ENCODE results near the gene TMEM167A.

Gene TMEM167A

DNA sequence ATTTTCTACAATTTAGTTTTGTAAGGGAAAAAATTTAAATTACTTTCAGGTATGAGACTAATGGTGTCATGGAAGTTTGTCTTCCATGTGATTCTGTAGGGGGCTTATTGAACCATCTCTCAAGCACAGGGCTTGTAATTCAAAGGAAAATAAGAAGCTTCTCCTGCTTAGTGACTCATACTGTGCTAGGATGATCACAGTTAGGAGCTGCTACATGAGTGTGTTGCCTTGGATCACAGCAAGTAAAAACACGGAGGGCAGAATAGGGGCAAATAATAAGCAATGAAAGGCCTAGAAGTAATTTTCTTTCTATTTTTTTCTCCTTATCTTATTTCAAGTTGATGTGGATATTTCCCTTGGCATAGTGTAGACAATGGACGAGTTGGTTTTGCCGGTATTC is 28.9 kb downstream of the TMEM167A start:
- Histone ChIP-seq H3K4me3 (replicated peaks; ENCODE audit: insufficient read depth, low read length) (no peak overlapping the region), H3K27me3 (ENCODE audit: insufficient read depth, poor library complexity, severe bottlenecking) (no peaks in the 10 kb centered on the region), H3K27ac (replicated peaks) (no peak overlapping the region)
- TF ChIP-seq GABPA (IDR thresholded peaks at IDR 0.05; ENCODE audit: low read depth) (no peak), CTCF (IDR thresholded peaks at IDR 0.05; ENCODE audit: insufficient read depth, low read length) (no peak), SPI1 (IDR thresholded peaks at IDR 0.05; ENCODE audit: borderline replicate concordance, low read depth) (no peak), POLR2AphosphoS5 (IDR thresholded peaks at IDR 0.05; ENCODE audit: low read depth) (no peak), REST (IDR thresholded peaks at IDR 0.05; ENCODE audit: insufficient replicate concordance, low read depth) (no peak)
- DNase-seq (ENCODE audit: low read depth in 1 of 2, low spot score in 1 of 2) = no peak

DNA sequence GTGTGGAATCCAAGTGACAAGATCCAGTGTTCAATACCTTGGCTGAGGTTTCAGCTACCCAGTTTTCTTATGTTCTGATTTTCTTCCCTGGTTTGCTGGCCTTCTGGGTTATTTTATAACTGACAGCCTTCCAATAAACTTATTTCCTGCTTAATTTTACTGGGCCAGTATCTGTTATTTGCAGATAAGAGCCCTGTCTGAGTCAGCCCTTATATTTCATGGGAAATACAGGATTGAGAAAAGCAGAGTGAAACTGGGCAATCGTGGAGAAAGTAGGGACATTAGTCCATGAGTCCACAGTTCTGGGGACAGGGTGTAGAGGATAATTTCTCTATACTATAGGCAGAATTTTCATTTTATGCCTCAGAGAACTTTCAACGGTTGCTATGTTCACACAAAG is 32.3 kb downstream of the TMEM167A start:
- no peak for DNase-seq (ENCODE audit: low read depth in 1 of 2, low spot score in 1 of 2)
- Histone ChIP-seq H3K27me3 (ENCODE audit: insufficient read depth, poor library complexity, severe bottlenecking) (no peaks in the 10 kb centered on the region), H3K4me3 (replicated peaks; ENCODE audit: insufficient read depth, low read length) (no peak overlapping the region), H3K27ac (replicated peaks) (no peak overlapping the region)
- TF ChIP-seq POLR2AphosphoS5 (IDR thresholded peaks at IDR 0.05; ENCODE audit: low read depth) (no peak), GABPA (IDR thresholded peaks at IDR 0.05; ENCODE audit: low read depth) (no peak), REST (IDR thresholded peaks at IDR 0.05; ENCODE audit: insufficient replicate concordance, low read depth) (no peak), CTCF (IDR thresholded peaks at IDR 0.05; ENCODE audit: insufficient read depth, low read length) (no peak), SPI1 (IDR thresholded peaks at IDR 0.05; ENCODE audit: borderline replicate concordance, low read depth) (no peak)

DNA sequence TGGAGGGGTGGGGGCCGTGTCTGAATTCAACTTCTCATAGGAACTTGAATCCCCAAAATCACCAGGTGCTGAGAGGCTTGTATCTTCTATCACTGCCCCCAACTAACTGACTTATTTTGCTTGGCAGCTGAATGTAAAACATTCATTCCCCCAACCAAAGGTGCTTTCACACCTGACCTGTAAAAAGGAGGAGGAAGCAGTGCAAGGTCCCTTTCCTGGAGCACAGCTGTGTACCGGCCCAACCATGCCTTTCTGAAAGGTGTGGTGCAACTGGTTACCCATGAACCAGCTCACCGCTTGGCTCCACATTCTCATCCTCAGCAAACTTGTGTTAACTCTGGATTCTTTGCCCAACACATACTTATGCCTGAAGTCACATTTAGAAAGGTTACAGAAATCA is 34.7 kb downstream of the TMEM167A start:
- no peaks in the 10 kb centered on the region for H3K27me3 ChIP-seq (ENCODE audit: insufficient read depth, poor library complexity, severe bottlenecking)
- DNase-seq (ENCODE audit: low read depth in 1 of 2, low spot score in 1 of 2) = no peak
- H3K4me3 ChIP-seq (replicated peaks; ENCODE audit: insufficient read depth, low read length) = no peak overlapping the region
- no peak for TF ChIP-seq REST (IDR thresholded peaks at IDR 0.05; ENCODE audit: insufficient replicate concordance, low read depth)
- no peak for TF ChIP-seq CTCF (IDR thresholded peaks at IDR 0.05; ENCODE audit: insufficient read depth, low read length)
- TF ChIP-seq POLR2AphosphoS5 (IDR thresholded peaks at IDR 0.05; ENCODE audit: low read depth) = no peak
- no peak for TF ChIP-seq GABPA (IDR thresholded peaks at IDR 0.05; ENCODE audit: low read depth)
- no peak for TF ChIP-seq SPI1 (IDR thresholded peaks at IDR 0.05; ENCODE audit: borderline replicate concordance, low read depth)
- H3K27ac ChIP-seq (replicated peaks) = no peak overlapping the region
